Mononuclear cell (primary cell): ENCODE results near the gene KRTAP4-6. TPM values are rescaled to one million over a fixed set of nuclear protein-coding genes. Genes with fewer than 3 reads are reported as not detected.
"Not testable (repeated sequence)": the region's sequence is repeated elsewhere in the genome, so short reads cannot be mapped to it uniquely, and the experiment has no call there.

ENCODE experiments used
- H3K27me3 ChIP-seq: 2 replicates; pipeline ENCODE4 v1.6.0; 2011; ENCODE audit warnings: low read length, control low read depth; ENCODE audit not compliant: insufficient read depth
- H3K4me1 ChIP-seq: 2 replicates; pipeline ENCODE4 v1.5.1; 2011; ENCODE audit warnings: mild to moderate bottlenecking, low read length, control low read depth; ENCODE audit not compliant: insufficient read depth
- H3K4me3 ChIP-seq: 2 replicates; pipeline ENCODE4 v1.5.1; 2011; ENCODE audit warnings: mild to moderate bottlenecking, low read length, moderate library complexity
- H3K9me3 ChIP-seq: 2 replicates; pipeline ENCODE4 v1.5.1; 2011; ENCODE audit warnings: low read depth, mild to moderate bottlenecking, control low read depth, low read length
- total RNA-seq: library from RNA; depleted of rRNA; stranded (reverse); fragments of >200 nt; gene quantifications from one replicate; pipeline ENCODE4 v1.2.3, GENCODE V29; 2012

KRTAP4-6 gene
- total RNA-seq: not detected

GRCh38 chr17:41140360-41141131 lies at the start of gene KRTAP4-6:
TSS of gene KRTAP4-6 (minus strand) at chr17:41140544. CDS start at chr17:41140487, 57 bp downstream.
- Histone ChIP-seq H3K4me3 (no peak within 1 kb of the TSS), H3K4me1 (no peaks in the 10 kb centered on the region), H3K27me3 (no peaks in the 10 kb centered on the region), H3K9me3 (no peaks in the 10 kb centered on the region)

- not testable (repeated sequence) for H3K27me3 ChIP-seq, H3K4me1 ChIP-seq, H3K9me3 ChIP-seq, H3K4me3 ChIP-seq
Measured at GRCh38 chr17:41189837-41190318, 49.5 kb upstream of the KRTAP4-6 start, which contains the start of gene KRTAP9-1. TSS of gene KRTAP9-1 (plus strand) at chr17:41189887. CDS start at chr17:41189887, 0 bp downstream.

- Histone ChIP-seq H3K27me3 (peaks cover 6% of the 10 kb centered on the region), H3K4me3 (no peak overlapping the region), H3K9me3 (no peaks in the 10 kb centered on the region), H3K4me1 (no peaks in the 10 kb centered on the region)
Measured at GRCh38 chr17:41186872-41187271, 46.5 kb upstream of the KRTAP4-6 start.

- Histone ChIP-seq H3K4me1 (no peaks in the 10 kb centered on the region), H3K4me3 (no peak overlapping the region), H3K27me3 (peaks cover 3% of the 10 kb centered on the region), H3K9me3 (no peaks in the 10 kb centered on the region)
Measured at GRCh38 chr17:41185001-41185400, 44.7 kb upstream of the KRTAP4-6 start.

GRCh38 chr17:41184480-41184961 lies 44.2 kb upstream of the KRTAP4-6 start, which contains the start of gene KRTAP4-1:
TSS of gene KRTAP4-1 (minus strand) at chr17:41184911. CDS start at chr17:41184854, 57 bp downstream.
- Histone ChIP-seq H3K4me3 (no peak within 1 kb of the TSS), H3K27me3 (peaks cover 3% of the 10 kb centered on the region), H3K9me3 (no peaks in the 10 kb centered on the region), H3K4me1 (no peaks in the 10 kb centered on the region)

- H3K4me3 ChIP-seq: no peak overlapping the region
- peaks cover 20% of the 10 kb centered on the region for H3K4me1 ChIP-seq
- no peaks in the 10 kb centered on the region for H3K27me3 ChIP-seq
- no peaks in the 10 kb centered on the region for H3K9me3 ChIP-seq
Measured at GRCh38 chr17:41178843-41179616, 38.7 kb upstream of the KRTAP4-6 start.

GRCh38 chr17:41178341-41178740 lies 38.0 kb upstream of the KRTAP4-6 start:
- H3K9me3 ChIP-seq: no peaks in the 10 kb centered on the region
- no peaks in the 10 kb centered on the region for H3K27me3 ChIP-seq
- peaks cover 20% of the 10 kb centered on the region for H3K4me1 ChIP-seq
- H3K4me3 ChIP-seq: no peak overlapping the region

GRCh38 chr17:41177727-41178271 lies 37.5 kb upstream of the KRTAP4-6 start, which contains the start of gene KRTAP4-2:
TSS of gene KRTAP4-2 (minus strand) at chr17:41178221. CDS start at chr17:41178164, 57 bp downstream.
- H3K4me3 ChIP-seq: no peak within 1 kb of the TSS
- H3K27me3 ChIP-seq: no peaks in the 10 kb centered on the region
- H3K9me3 ChIP-seq: no peaks in the 10 kb centered on the region

GRCh38 chr17:41176744-41177387 lies 36.5 kb upstream of the KRTAP4-6 start:
- Histone ChIP-seq H3K27me3 (no peaks in the 10 kb centered on the region), H3K4me1 (peaks cover 20% of the 10 kb centered on the region), H3K9me3 (no peaks in the 10 kb centered on the region), H3K4me3 (no peak overlapping the region)

More at GRCh38 chr17:41177727-41178271, 37.5 kb upstream of the KRTAP4-6 start, which contains the start of gene KRTAP4-2:
- H3K4me1 ChIP-seq: peaks cover 20% of the 10 kb centered on the region

- Histone ChIP-seq H3K27me3 (no peaks in the 10 kb centered on the region), H3K4me3 (no peak overlapping the region), H3K4me1 (peaks cover 11% of the 10 kb centered on the region), H3K9me3 (no peaks in the 10 kb centered on the region)
Measured at GRCh38 chr17:41171886-41172285, 31.5 kb upstream of the KRTAP4-6 start.

- Histone ChIP-seq H3K4me3 (no peak within 1 kb of the TSS), H3K4me1 (no peaks in the 10 kb centered on the region), H3K9me3 (no peaks in the 10 kb centered on the region), H3K27me3 (peaks cover 3% of the 10 kb centered on the region)
Measured at GRCh38 chr17:41168121-41168520, 27.8 kb upstream of the KRTAP4-6 start, which contains the start of gene KRTAP4-3. TSS of gene KRTAP4-3 (minus strand) at chr17:41168221. CDS start at chr17:41168172, 49 bp downstream.

GRCh38 chr17:41167561-41167960 lies 27.2 kb upstream of the KRTAP4-6 start:
- no peak overlapping the region for H3K4me3 ChIP-seq
- H3K27me3 ChIP-seq: peaks cover 3% of the 10 kb centered on the region
- no peaks in the 10 kb centered on the region for H3K9me3 ChIP-seq
- no peaks in the 10 kb centered on the region for H3K4me1 ChIP-seq

GRCh38 chr17:41163828-41164227 lies 23.5 kb upstream of the KRTAP4-6 start:
- H3K27me3 ChIP-seq: peaks cover 3% of the 10 kb centered on the region
- no peaks in the 10 kb centered on the region for H3K4me1 ChIP-seq
- H3K9me3 ChIP-seq: no peaks in the 10 kb centered on the region
- no peak overlapping the region for H3K4me3 ChIP-seq

- no peaks in the 10 kb centered on the region for H3K9me3 ChIP-seq
- no peaks in the 10 kb centered on the region for H3K4me1 ChIP-seq
- peaks cover 11% of the 10 kb centered on the region for H3K27me3 ChIP-seq
- H3K4me3 ChIP-seq: no peak within 1 kb of the TSS
Measured at GRCh38 chr17:41160648-41161047, 20.3 kb upstream of the KRTAP4-6 start, which contains the start of gene KRTAP4-4. TSS of gene KRTAP4-4 (minus strand) at chr17:41160748. CDS start at chr17:41160691, 57 bp downstream.
